RWPE2 (cell line): ENCODE data around the gene ZNF506.
"Not testable (repeated sequence)": the region's sequence is repeated elsewhere in the genome, so short reads cannot be mapped to it uniquely, and the experiment has no call there.

Source experiments
- ATAC-seq: fragments of 200-7000 bp; cut with Tn5 transposase; 3 replicates; pipeline ENCODE4 v1.9.1; 2021; ENCODE audit warnings: low read depth
- DNase-seq: peaks from one replicate; pipeline ENCODE4 v3.0.0-alpha.2; 2020; ENCODE audit warnings: low spot score
- H3K27ac ChIP-seq: fragments of 450-650 bp; 2 replicates; pipeline ENCODE4 v1.5.1; 2017; ENCODE audit warnings: mild to moderate bottlenecking; ENCODE audit not compliant: poor library complexity, severe bottlenecking
- H3K27me3 ChIP-seq: fragments of 250-450 bp; sonication (Bioruptor Pico); 2 replicates; pipeline ENCODE4 v1.5.1; 2021; ENCODE audit warnings: mild to moderate bottlenecking, moderate library complexity; ENCODE audit not compliant: insufficient read depth, poor library complexity, severe bottlenecking
- H3K36me3 ChIP-seq: fragments of 250-450 bp; sonication (Bioruptor Pico); 2 replicates; pipeline ENCODE4 v1.5.1; 2020; ENCODE audit warnings: low read depth, mild to moderate bottlenecking, moderate library complexity
- H3K4me1 ChIP-seq: fragments of 250-450 bp; sonication (Bioruptor Pico); 2 replicates; pipeline ENCODE4 v1.5.1; 2021; ENCODE audit warnings: mild to moderate bottlenecking, moderate library complexity; ENCODE audit not compliant: insufficient read depth, poor library complexity, severe bottlenecking
- H3K4me3 ChIP-seq: fragments of 250-450 bp; sonication (Bioruptor Pico); 2 replicates; pipeline ENCODE4 v1.5.1; 2021; ENCODE audit warnings: mild to moderate bottlenecking, moderate library complexity; ENCODE audit not compliant: severe bottlenecking
- H3K9me3 ChIP-seq: fragments of 250-450 bp; sonication (Bioruptor Pico); 2 replicates; pipeline ENCODE4 v1.5.1; 2021; ENCODE audit warnings: mild to moderate bottlenecking, moderate library complexity; ENCODE audit not compliant: severe bottlenecking
- CTCF ChIP-seq: fragments of 450-650 bp; IDR thresholded peaks from one replicate; pipeline ENCODE4 v1.5.1; 2017; ENCODE audit warnings: mild to moderate bottlenecking, moderate library complexity; ENCODE audit not compliant: poor library complexity, severe bottlenecking

The ZNF506 gene

DNA sequence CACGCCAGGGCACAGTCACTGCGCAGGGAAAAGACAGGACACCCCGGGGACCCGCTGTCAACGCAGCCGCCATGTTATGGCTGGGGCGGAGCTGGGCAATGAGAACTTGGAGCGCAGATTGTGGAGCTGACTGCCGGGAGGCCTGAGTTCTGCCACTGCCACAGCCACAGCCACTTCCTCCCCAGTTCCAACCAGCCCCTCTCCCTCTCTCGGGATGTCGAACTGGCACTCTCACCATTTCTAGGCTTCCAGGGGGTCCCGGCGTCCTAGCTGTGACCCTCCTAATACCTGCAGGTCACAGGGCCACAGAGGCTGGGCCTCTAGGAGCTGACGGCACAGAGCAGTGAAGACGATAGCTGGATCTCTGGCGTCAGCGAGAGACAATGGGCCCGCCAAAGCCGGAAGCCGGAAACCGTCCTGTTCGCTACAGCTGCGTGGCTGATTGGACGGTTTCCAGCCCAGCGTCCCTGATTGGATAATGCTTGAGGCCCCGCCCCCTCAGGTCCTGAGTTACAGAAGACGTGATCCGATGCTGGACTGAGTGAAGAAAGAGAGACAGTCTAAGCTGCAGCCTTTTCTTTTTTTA, at the start of gene ZNF506:
TSS of gene ZNF506 (minus strand) at position 385 of the 586 bp plus-strand sequence. CDS start at position 238, 147 bp downstream.
- Histone ChIP-seq H3K27me3 (no peaks in the 10 kb centered on the region), H3K4me3 (peak within 1 kb of the TSS; percentile 47), H3K36me3 (no peaks in the 10 kb centered on the region), H3K4me1 (no peaks in the 10 kb centered on the region), H3K9me3 (no peaks in the 10 kb centered on the region), H3K27ac (peak within 1 kb of the TSS; percentile 31)
- no peak for TF ChIP-seq CTCF
- DNase-seq (peak; percentile 81), ATAC-seq (peak; percentile 94)

DNA sequence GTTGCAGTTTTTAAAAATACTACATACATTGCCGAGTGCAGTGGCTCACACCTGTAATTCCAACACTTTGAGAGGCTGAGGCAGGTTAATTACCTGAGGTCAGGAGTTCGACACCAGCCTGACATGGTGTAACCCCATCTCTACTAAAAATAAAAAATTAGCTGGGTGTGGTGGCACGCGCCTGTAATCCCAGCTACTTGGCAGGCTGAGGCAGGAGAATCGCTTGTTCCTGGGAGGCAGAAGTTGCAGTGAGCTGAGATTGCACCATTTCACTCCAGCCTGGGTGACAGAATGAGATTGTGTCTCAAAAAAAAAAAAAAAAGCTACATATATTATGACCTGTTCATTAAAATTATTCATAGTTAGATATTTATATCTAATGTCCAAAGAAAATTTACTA, 48.5 kb upstream of the ZNF506 start:
- H3K27ac ChIP-seq, H3K27me3 ChIP-seq, H3K4me3 ChIP-seq, DNase-seq, ATAC-seq, H3K36me3 ChIP-seq, H3K4me1 ChIP-seq, H3K9me3 ChIP-seq: not testable (repeated sequence)

DNA sequence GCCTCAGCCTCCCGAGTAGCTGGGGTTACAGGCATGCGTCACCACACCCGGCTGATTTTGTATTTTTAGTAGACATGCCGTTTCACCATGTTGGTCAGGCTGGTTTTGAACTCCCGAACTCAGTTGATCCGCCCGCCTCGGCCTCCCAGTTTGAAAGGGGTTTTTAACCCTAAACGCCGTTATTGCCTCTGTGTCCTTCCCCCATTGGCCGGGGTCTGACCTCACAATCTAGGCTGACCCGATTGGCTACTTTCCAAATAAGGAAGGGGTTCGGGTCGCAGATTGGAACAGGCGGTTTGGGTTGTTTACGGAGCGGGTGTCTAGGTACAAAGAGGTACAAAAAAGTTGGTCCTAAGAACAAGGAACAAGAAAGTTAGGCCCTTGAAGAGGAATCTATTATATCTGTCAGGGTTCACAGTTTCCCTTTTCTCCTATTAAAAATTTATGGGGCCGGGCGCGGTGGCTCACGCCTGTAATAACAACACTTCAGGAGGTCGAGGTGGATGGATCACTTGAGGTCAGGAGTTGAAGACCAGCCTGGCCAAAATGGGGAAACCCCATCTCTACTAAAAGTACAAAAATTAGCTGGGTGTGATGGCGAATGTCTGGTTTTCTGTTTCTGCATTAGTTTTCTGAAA, 45.2 kb upstream of the ZNF506 start:
- Histone ChIP-seq H3K27me3 (no peaks in the 10 kb centered on the region), H3K9me3 (peaks cover 12% of the 10 kb centered on the region), H3K4me3 (peak overlapping the region; percentile 55), H3K27ac (peak overlapping the region; percentile 68), H3K36me3 (no peaks in the 10 kb centered on the region), H3K4me1 (no peaks in the 10 kb centered on the region)
- no peak for TF ChIP-seq CTCF
- DNase-seq (no peak), ATAC-seq (no peak)

GRCh38 chr19:19865750-19866610, 44.4 kb upstream of the ZNF506 start, which contains the start of gene ZNF253:
Gene ZNF253 (plus strand): TSS chr19:19865882. CDS start chr19:19865997, 115 bp downstream.
- DNase-seq (peak; percentile 85), ATAC-seq (peak; percentile 97)
- peak within 1 kb of the TSS; percentile 55 for H3K4me3 ChIP-seq

More at GRCh38 chr19:19865750-19866610, 44.4 kb upstream of the ZNF506 start, which contains the start of gene ZNF253:
- no peak for TF ChIP-seq CTCF
- H3K4me1 ChIP-seq = no peaks in the 10 kb centered on the region
- peaks cover 12% of the 10 kb centered on the region for H3K9me3 ChIP-seq
- no peaks in the 10 kb centered on the region for H3K36me3 ChIP-seq
- no peaks in the 10 kb centered on the region for H3K27me3 ChIP-seq
- H3K27ac ChIP-seq = peak within 1 kb of the TSS; percentile 68
